ENCODE data around the gene LRP5. TPM values are rescaled to one million over a fixed set of nuclear protein-coding genes. Genes with fewer than 3 reads are reported as not detected.
"Not testable (repeated sequence)": the region's sequence is repeated elsewhere in the genome, so short reads cannot be mapped to it uniquely, and the experiment has no call there.

LRP5 gene
- total RNA-seq, 1 experiment from 2014 or later: 23.5 TPM

- no peaks in the 10 kb centered on the region; the same call in 1 of the 2 replicates for H3K36me3 ChIP-seq
- no peak overlapping the region for H3K4me3 ChIP-seq
- no peaks in the 10 kb centered on the region for H3K27me3 ChIP-seq
- H3K9me3 ChIP-seq: no peaks in the 10 kb centered on the region
- DNase-seq: no peak
Observed at GRCh38 chr11:68275721-68276507, 36.5 kb upstream of the LRP5 start.

- DNase-seq: no peak
Observed at GRCh38 chr11:68276861-68277260, 35.5 kb upstream of the LRP5 start.

GRCh38 chr11:68279676-68280075, 32.7 kb upstream of the LRP5 start:
- Histone ChIP-seq H3K27me3 (no peaks in the 10 kb centered on the region), H3K9me3 (no peaks in the 10 kb centered on the region), H3K36me3 (no peaks in the 10 kb centered on the region), H3K4me3 (no peak overlapping the region)
- no peak for DNase-seq

More at GRCh38 chr11:68276861-68277260, 35.5 kb upstream of the LRP5 start:
- Histone ChIP-seq H3K9me3 (no peaks in the 10 kb centered on the region), H3K36me3 (no peaks in the 10 kb centered on the region), H3K27me3 (no peaks in the 10 kb centered on the region), H3K4me3 (no peak overlapping the region)

GRCh38 chr11:68282141-68282860, 30.1 kb upstream of the LRP5 start:
- Histone ChIP-seq H3K4me3 (no peak overlapping the region), H3K9me3 (no peaks in the 10 kb centered on the region), H3K36me3 (no peaks in the 10 kb centered on the region), H3K27me3 (no peaks in the 10 kb centered on the region)
- no peak for DNase-seq

GRCh38 chr11:68282861-68283230, 29.5 kb upstream of the LRP5 start:
- no peaks in the 10 kb centered on the region for H3K9me3 ChIP-seq
- H3K4me3 ChIP-seq: no peak overlapping the region
- DNase-seq: no peak
- H3K36me3 ChIP-seq: no peaks in the 10 kb centered on the region
- no peaks in the 10 kb centered on the region for H3K27me3 ChIP-seq

GRCh38 chr11:68284588-68284987, 27.8 kb upstream of the LRP5 start:
- not testable (repeated sequence) for H3K9me3 ChIP-seq, H3K36me3 ChIP-seq, DNase-seq, H3K27me3 ChIP-seq, H3K4me3 ChIP-seq

GRCh38 chr11:68287419-68287818, 25.0 kb upstream of the LRP5 start:
- Histone ChIP-seq H3K9me3 (peaks cover 10% of the 10 kb centered on the region), H3K4me3 (no peak overlapping the region), H3K36me3 (no peaks in the 10 kb centered on the region), H3K27me3 (no peaks in the 10 kb centered on the region)
- no peak for DNase-seq

GRCh38 chr11:68289456-68289855, 22.9 kb upstream of the LRP5 start:
- H3K27me3 ChIP-seq: no peaks in the 10 kb centered on the region
- no peaks in the 10 kb centered on the region for H3K36me3 ChIP-seq
- H3K9me3 ChIP-seq: peaks cover 10% of the 10 kb centered on the region
- DNase-seq: no peak
- no peak overlapping the region for H3K4me3 ChIP-seq

- no peak for DNase-seq
- H3K9me3 ChIP-seq: peaks cover 10% of the 10 kb centered on the region
- no peak overlapping the region for H3K4me3 ChIP-seq
- no peaks in the 10 kb centered on the region for H3K27me3 ChIP-seq
- no peaks in the 10 kb centered on the region for H3K36me3 ChIP-seq
Observed at GRCh38 chr11:68293708-68294107, 18.7 kb upstream of the LRP5 start.

GRCh38 chr11:68295271-68295670, 17.1 kb upstream of the LRP5 start:
- H3K4me3 ChIP-seq: no peak overlapping the region
- no peaks in the 10 kb centered on the region for H3K9me3 ChIP-seq
- no peaks in the 10 kb centered on the region for H3K36me3 ChIP-seq
- no peak for DNase-seq
- no peaks in the 10 kb centered on the region for H3K27me3 ChIP-seq

GRCh38 chr11:68295940-68296339, 16.5 kb upstream of the LRP5 start:
- Histone ChIP-seq H3K36me3 (no peaks in the 10 kb centered on the region), H3K4me3 (no peak overlapping the region), H3K27me3 (no peaks in the 10 kb centered on the region), H3K9me3 (no peaks in the 10 kb centered on the region)
- DNase-seq: no peak

GRCh38 chr11:68296344-68297051, 15.9 kb upstream of the LRP5 start:
- no peak for DNase-seq
- H3K36me3 ChIP-seq: no peaks in the 10 kb centered on the region
- no peaks in the 10 kb centered on the region for H3K9me3 ChIP-seq
- H3K27me3 ChIP-seq: no peaks in the 10 kb centered on the region
- H3K4me3 ChIP-seq: no peak overlapping the region

GRCh38 chr11:68297052-68297378, 15.4 kb upstream of the LRP5 start:
- H3K4me3 ChIP-seq: no peak overlapping the region

GRCh38 chr11:68297494-68297811, 14.9 kb upstream of the LRP5 start:
- Histone ChIP-seq H3K4me3 (no peak overlapping the region), H3K9me3 (no peaks in the 10 kb centered on the region), H3K36me3 (no peaks in the 10 kb centered on the region), H3K27me3 (no peaks in the 10 kb centered on the region)
- DNase-seq: no peak

More at GRCh38 chr11:68297052-68297378, 15.4 kb upstream of the LRP5 start:
- Histone ChIP-seq H3K36me3 (no peaks in the 10 kb centered on the region), H3K27me3 (no peaks in the 10 kb centered on the region), H3K9me3 (no peaks in the 10 kb centered on the region)
- no peak for DNase-seq

GRCh38 chr11:68297812-68298658, 14.4 kb upstream of the LRP5 start:
- Histone ChIP-seq H3K4me3 (no peak overlapping the region), H3K9me3 (no peaks in the 10 kb centered on the region)
- peak; percentile 66 for DNase-seq

GRCh38 chr11:68298659-68299516, 13.5 kb upstream of the LRP5 start:
- Histone ChIP-seq H3K9me3 (no peaks in the 10 kb centered on the region), H3K4me3 (no peak overlapping the region), H3K27me3 (no peaks in the 10 kb centered on the region), H3K36me3 (no peaks in the 10 kb centered on the region)
- DNase-seq: no peak

More at GRCh38 chr11:68297812-68298658, 14.4 kb upstream of the LRP5 start:
- H3K36me3 ChIP-seq: no peaks in the 10 kb centered on the region
- H3K27me3 ChIP-seq: no peaks in the 10 kb centered on the region

Data from MG63 (cell line).